ENCODE data around the gene ZGRF1. TPM values are rescaled to one million over a fixed set of nuclear protein-coding genes. Genes with fewer than 3 reads are reported as not detected.

Gene ZGRF1
- total and polyA plus RNA-seq, 2 donors (not counting 1 experiment from before 2014, with no cell fraction given): 4.6 to 13.0 TPM

GRCh38 chr4:112651641-112652040 lies 14.9 kb upstream of the ZGRF1 start:
- no peak overlapping the region for H2AFZ ChIP-seq (ENCODE audit: insufficient read depth, low read depth, low read length, poor library complexity, severe bottlenecking)
- H3K4me1 Mint-ChIP-seq: no peaks in the 10 kb centered on the region
- no peak overlapping the region for H3K4me3 ChIP-seq (ENCODE audit: control extremely low read depth in 1 of 5, extremely low read depth in 1 of 5, insufficient read depth in 1 of 5, low read depth in 2 of 5, low read length in 4 of 5)
- ChIA-PET CTCF (no interaction called here), POLR2A (no interaction called here)
- no peaks in the 10 kb centered on the region for H3K9me3 Mint-ChIP-seq (ENCODE audit: insufficient read depth)
- TF ChIP-seq EZH2 (IDR thresholded peaks at IDR 0.05; ENCODE audit: borderline replicate concordance, insufficient read depth, low read depth, low read length, poor library complexity, severe bottlenecking): no peak
- TF ChIP-seq, protein P1, sequence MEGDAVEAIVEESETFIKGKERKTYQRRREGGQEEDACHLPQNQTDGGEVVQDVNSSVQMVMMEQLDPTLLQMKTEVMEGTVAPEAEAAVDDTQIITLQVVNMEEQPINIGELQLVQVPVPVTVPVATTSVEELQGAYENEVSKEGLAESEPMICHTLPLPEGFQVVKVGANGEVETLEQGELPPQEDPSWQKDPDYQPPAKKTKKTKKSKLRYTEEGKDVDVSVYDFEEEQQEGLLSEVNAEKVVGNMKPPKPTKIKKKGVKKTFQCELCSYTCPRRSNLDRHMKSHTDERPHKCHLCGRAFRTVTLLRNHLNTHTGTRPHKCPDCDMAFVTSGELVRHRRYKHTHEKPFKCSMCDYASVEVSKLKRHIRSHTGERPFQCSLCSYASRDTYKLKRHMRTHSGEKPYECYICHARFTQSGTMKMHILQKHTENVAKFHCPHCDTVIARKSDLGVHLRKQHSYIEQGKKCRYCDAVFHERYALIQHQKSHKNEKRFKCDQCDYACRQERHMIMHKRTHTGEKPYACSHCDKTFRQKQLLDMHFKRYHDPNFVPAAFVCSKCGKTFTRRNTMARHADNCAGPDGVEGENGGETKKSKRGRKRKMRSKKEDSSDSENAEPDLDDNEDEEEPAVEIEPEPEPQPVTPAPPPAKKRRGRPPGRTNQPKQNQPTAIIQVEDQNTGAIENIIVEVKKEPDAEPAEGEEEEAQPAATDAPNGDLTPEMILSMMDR (IDR thresholded peaks at IDR 0.05): no peak
- no peak overlapping the region for H3K27ac ChIP-seq (ENCODE audit: low read length in 2 of 2)
- no peak overlapping the region for H3K9ac ChIP-seq (ENCODE audit: low read length)
- no peaks in the 10 kb centered on the region for H3K27me3 Mint-ChIP-seq
- H3K36me3 ChIP-seq (replicated peaks in 1 of 2; ENCODE audit: control extremely low read depth in 1 of 2, control insufficient read depth in 1 of 2, extremely low read depth in 1 of 2, insufficient read depth in 2 of 2, low read length in 1 of 2): peaks cover 18 to 81% of the 10 kb centered on the region in 2 experiments
- no peak overlapping the region for H3K27ac Mint-ChIP-seq
- H3K4me1 ChIP-seq (ENCODE audit: control insufficient read depth in 2 of 2, insufficient read depth in 2 of 2, low read length in 2 of 2): no peaks in the 10 kb centered on the region
- no peaks in the 10 kb centered on the region for H3K79me2 ChIP-seq (ENCODE audit: control insufficient read depth, insufficient read depth, low read length)
- DNase-seq: no peak
- no peak overlapping the region for H3K4me3 Mint-ChIP-seq
- intact Hi-C loops (cut with micrococcal nuclease): no loop called here
- no peak for ATAC-seq (ENCODE audit: low read depth)
- H3K27me3 ChIP-seq (replicated peaks in 1 of 4; ENCODE audit: control extremely low read depth in 1 of 4, control insufficient read depth in 3 of 4, insufficient read depth in 4 of 4, low read length in 3 of 4): no peaks in the 10 kb centered on the region
- no peak overlapping the region for H3K4me2 ChIP-seq (replicated peaks; ENCODE audit: low read depth, low read length, poor library complexity, severe bottlenecking)
- no peaks in the 10 kb centered on the region for H4K20me1 ChIP-seq (ENCODE audit: control insufficient read depth, insufficient read depth, low read length, poor library complexity, severe bottlenecking)
- H3K9me3 ChIP-seq (ENCODE audit: control extremely low read depth in 1 of 3, control insufficient read depth in 2 of 3, insufficient read depth in 1 of 3, low read length in 2 of 3): no peaks in the 10 kb centered on the region

DNA sequence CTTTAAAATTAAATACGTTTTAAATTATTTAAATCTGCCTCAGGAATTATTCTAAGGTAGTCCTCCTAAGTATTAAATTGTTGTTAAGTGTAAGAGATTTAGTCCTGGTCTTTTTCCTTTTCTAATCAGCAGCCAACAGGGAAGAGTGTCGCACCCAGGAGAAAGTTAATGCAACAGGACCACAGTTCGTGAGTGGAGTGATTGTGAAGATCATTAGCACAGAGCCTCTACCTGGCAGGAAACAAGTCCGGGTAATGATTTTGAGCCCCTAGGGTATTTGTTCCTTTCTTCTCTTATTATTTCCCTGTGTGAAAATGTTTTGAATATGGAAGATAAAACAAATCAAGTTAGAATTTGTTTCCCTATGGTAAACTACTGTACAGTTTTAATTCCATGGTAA lies 13.6 kb upstream of the ZGRF1 start:
- TF ChIP-seq, protein P1 (IDR thresholded peaks at IDR 0.05): no peak
- no peak for TF ChIP-seq EZH2 (IDR thresholded peaks at IDR 0.05; ENCODE audit: borderline replicate concordance, insufficient read depth, low read depth, low read length, poor library complexity, severe bottlenecking)
- H3K4me1 ChIP-seq (ENCODE audit: control insufficient read depth in 2 of 2, insufficient read depth in 2 of 2, low read length in 2 of 2): no peaks in the 10 kb centered on the region
- intact Hi-C loops (cut with micrococcal nuclease): no loop called here
- CTCF ChIA-PET: no interaction called here
- ATAC-seq (ENCODE audit: low read depth): no peak
- no peak overlapping the region for H3K9ac ChIP-seq (ENCODE audit: low read length)
- WGBS (ENCODE audit: insufficient coverage): no CpG with 5 or more reads among the region's 4 CpGs
- H3K79me2 ChIP-seq (ENCODE audit: control insufficient read depth, insufficient read depth, low read length): peaks cover 3% of the 10 kb centered on the region
- Mint-ChIP-seq H3K27me3 (no peaks in the 10 kb centered on the region), H3K4me3 (no peak overlapping the region), H3K27ac (no peak overlapping the region), H3K9me3 (ENCODE audit: insufficient read depth) (no peaks in the 10 kb centered on the region), H3K4me1 (no peaks in the 10 kb centered on the region)
- no peak overlapping the region for H3K4me3 ChIP-seq (ENCODE audit: control extremely low read depth in 1 of 5, extremely low read depth in 1 of 5, insufficient read depth in 1 of 5, low read depth in 2 of 5, low read length in 4 of 5)
- H3K9me3 ChIP-seq (ENCODE audit: control extremely low read depth in 1 of 3, control insufficient read depth in 2 of 3, insufficient read depth in 1 of 3, low read length in 2 of 3): no peaks in the 10 kb centered on the region
- H3K27ac ChIP-seq (ENCODE audit: low read length in 2 of 2): no peak overlapping the region
- no peaks in the 10 kb centered on the region for H4K20me1 ChIP-seq (ENCODE audit: control insufficient read depth, insufficient read depth, low read length, poor library complexity, severe bottlenecking)
- H3K36me3 ChIP-seq (replicated peaks in 1 of 2; ENCODE audit: control extremely low read depth in 1 of 2, control insufficient read depth in 1 of 2, extremely low read depth in 1 of 2, insufficient read depth in 2 of 2, low read length in 1 of 2): peaks cover 16 to 83% of the 10 kb centered on the region in 2 experiments
- H2AFZ ChIP-seq (ENCODE audit: insufficient read depth, low read depth, low read length, poor library complexity, severe bottlenecking): no peak overlapping the region
- no peaks in the 10 kb centered on the region for H3K27me3 ChIP-seq (replicated peaks in 1 of 4; ENCODE audit: control extremely low read depth in 1 of 4, control insufficient read depth in 3 of 4, insufficient read depth in 4 of 4, low read length in 3 of 4)
- POLR2A ChIA-PET: no interaction called here
- H3K4me2 ChIP-seq (replicated peaks; ENCODE audit: low read depth, low read length, poor library complexity, severe bottlenecking): no peak overlapping the region
- no peak for DNase-seq

Data from B cell (primary cell).